Activated CD4-positive, alpha-beta T cell treated with anti-CD3 and anti-CD28 coated beads, Interleukin-10, Interleukin-2, amounts not matched to agents 100 ng/mL and 50 ng/mL, durations not matched to agents 16 hours and 8 hours (primary cell): Measurements from ENCODE around the gene GNG12.
"Not testable (repeated sequence)": the region's sequence is repeated elsewhere in the genome, so short reads cannot be mapped to it uniquely, and the experiment has no call there.

ENCODE experiments used
- DNase-seq: peaks from one replicate; pipeline ENCODE4 v3.0.0-alpha.2; 2020

GNG12 gene

GRCh38 chr1:67749263-67749843 is 83.9 kb downstream of the GNG12 start:
- no peak for DNase-seq

DNA sequence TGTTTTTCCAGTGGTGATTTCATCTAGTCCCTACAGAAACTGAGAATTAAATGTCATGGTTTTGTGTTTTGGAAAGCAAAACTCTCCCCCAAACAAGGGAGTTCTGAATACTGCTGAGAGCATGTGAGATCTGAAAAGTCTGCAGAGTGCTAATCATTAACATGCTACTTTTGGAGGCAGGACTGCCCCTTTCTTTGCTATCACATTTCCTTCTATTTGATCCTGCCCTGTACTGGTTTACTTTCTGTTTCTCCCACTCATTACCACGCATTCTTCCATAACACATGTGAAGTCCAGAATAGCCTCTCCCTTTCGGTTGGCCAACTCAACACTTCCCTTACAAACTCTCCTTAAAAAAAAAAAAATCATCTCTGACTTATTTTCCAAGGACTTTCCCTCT is 84.6 kb downstream of the GNG12 start:
- no peak for DNase-seq

GRCh38 chr1:67747671-67748546 is 85.4 kb downstream of the GNG12 start:
- DNase-seq = no peak

DNA sequence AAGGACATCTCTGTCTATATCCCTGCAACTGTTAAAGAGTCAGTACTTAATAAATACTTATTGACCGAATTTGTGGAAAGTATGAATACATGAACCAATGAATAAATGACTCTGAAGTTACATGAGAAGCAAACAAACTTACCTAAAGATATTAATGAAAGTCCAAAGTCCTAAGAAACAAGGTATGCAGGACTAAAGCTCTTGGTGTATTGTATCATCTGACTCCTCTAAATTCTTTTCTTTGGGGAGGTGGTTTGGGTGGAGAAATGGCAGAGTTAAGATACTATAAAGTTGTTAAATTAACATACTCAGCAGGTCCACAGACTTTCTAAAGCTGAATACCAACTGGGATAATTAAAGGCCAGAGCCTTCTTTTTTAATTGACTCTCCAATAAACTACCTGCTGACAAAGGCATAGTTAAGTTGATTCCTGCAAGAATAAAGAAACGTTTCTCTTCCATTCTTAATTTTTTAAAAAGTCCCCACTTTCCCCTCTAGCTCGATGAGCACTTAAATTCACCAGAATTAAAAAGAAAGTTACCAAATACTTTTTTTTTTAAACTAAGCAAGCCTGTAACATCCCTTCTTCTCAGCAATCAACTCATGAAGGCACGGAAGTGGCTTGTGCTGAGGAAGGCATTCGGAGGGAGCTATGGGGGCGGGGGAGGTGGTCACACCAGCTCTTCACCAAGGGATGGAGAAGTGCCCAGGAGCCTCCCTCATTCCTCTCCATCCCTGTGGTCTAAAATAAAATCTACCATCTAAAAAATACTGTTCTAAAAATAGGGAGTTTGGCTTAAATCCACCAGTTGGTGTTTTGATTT is 87.2 kb downstream of the GNG12 start:
- DNase-seq = no peak

GRCh38 chr1:67743072-67743725 is 90.1 kb downstream of the GNG12 start:
- no peak for DNase-seq

DNA sequence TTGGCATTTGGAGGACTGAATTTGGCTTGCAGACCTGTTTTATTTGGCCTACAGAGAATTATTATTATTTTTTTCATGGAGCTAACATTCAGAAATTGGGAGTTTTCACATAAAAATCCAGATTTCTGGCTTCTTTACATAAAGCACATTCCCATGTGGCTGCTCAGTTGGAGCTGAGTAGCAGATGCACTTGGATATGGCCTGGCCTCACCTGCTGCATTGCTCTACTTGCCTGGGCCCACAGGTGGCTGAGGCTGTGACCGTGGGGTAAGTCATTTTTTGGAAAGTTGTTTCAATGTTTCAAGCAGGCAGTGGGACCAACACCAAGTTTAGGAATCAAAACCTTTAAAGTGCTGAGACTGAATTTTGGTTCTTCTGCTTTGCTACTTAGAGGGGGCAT is 91.5 kb downstream of the GNG12 start:
- no peak for DNase-seq

GRCh38 chr1:67741121-67741520 is 92.1 kb downstream of the GNG12 start:
- DNase-seq = no peak

DNA sequence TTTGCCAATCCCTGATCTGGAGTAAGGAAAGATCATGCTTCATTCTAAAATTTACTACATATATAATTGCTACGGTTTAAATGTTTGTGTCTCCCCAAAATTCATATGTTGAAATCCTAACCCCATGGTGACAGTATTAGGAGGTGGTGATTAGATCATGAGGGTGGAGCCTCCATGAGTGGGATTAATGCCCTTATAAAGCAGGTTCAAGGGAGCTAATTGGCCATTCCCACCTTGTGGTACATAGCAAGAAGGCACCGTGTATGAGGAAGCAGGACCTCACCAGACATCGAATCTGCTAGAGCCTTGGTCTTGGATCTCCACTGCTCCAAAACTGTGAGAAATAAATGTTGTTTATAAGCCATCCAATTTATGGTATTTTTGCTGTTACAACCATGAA is 92.7 kb downstream of the GNG12 start:
- DNase-seq = no peak

DNA sequence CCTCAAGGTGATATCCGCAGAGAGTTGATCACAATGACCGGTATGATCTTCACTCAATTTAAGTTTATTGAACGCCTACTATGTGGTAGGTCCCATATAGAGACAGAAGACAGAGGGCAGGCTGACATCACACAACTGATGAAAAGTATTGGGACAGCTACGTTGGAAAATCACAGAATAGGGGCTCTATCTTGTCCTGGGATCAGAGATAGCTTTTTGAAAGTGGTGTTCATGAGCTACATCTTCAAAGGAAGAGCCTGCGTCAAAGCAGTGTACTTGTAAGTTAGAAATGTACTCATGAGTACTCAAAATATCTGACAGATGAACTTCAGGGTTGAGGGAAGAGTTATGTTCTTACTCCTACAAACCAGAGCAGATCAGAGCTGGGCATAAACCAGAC is 93.9 kb downstream of the GNG12 start:
- no peak for DNase-seq

GRCh38 chr1:67738401-67738800 is 94.9 kb downstream of the GNG12 start:
- DNase-seq = no peak

- DNase-seq = no peak
These were observed 95.4 kb downstream of the GNG12 start for GRCh38 chr1:67737875-67738274.

DNA sequence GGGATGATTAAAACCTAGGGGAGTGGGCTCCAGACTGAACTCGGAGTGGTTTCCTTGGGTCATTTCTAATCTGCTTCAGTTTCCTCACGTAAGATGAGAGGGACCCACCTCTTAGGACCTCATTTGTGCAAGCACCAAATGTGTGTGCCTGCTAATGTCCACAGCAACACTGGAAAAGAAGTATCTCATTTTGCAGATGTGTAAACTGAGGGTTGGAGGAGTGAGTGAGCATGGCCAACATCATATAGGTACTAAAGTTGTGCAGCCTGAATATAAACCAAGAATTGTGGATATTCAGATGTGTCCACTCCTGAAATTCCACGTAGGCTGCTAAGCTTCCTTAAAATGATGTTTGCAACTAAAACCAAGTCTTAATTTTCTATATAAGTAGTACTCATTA is 96.5 kb downstream of the GNG12 start:
- DNase-seq = no peak

GRCh38 chr1:67735806-67736627 is 97.2 kb downstream of the GNG12 start:
- peak; percentile 53 for DNase-seq

GRCh38 chr1:67735206-67735605 is 98.1 kb downstream of the GNG12 start:
- no peak for DNase-seq

DNA sequence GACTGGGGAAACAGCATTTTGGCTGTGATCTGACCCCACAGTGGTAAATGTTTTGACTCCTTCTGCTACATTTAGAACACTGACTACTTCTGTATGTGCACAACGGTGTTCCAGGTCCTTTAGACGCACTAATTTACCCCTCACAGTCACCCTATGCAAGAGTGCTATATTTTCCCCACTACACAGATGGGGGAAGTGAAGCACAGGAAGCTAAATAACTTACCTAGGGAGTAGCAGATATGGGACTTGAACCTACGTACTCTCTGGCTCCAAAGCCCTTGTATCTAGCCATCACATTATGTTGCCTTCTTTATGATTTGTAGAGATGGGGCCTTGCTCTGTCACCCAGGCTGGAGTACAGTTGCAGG is 99.0 kb downstream of the GNG12 start:
- DNase-seq = no peak

- DNase-seq = no peak
These were observed 99.5 kb downstream of the GNG12 start for GRCh38 chr1:67733681-67734322.

- no peak for DNase-seq
These were observed 100.5 kb downstream of the GNG12 start for GRCh38 chr1:67732750-67733151.

DNA sequence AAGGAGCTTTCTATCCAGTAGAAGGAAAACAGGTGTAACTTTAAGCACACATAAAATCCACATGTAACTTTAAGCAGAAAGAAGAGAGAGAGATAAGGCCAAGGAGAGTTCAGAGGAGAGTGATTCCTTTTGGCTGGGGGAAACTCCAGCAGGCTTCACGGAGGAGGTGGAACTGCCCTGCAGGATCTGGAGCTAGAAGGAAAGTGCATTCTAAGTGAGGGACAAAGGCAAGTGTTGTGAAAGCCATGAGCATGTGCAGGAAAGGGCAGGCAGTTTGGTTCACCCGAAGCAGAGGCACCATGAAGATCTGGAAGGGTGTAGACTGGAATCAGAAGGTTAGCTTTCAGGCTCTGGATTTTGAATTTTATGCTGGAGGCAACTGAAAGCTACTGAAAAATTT is 101.9 kb downstream of the GNG12 start:
- DNase-seq = no peak

DNA sequence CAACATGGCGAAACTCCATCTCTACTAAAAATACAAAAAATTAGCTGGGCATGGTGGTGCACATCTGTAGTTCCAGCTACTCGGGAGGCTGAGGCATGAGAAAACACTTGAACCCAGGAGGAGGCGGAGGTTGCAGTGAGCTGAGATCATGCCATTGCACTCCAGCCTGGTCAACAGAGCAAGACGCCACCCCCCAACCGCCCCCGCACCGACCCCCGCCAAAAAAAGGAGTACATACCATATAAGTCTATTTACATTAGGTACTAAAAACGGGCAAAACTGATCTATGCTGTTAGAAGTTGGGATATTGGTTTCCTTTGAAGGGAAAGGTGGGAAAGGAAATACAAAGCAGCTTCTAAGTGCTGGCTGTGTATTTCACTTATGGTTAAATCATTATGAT is 103.0 kb downstream of the GNG12 start:
- not testable (repeated sequence) for DNase-seq

GRCh38 chr1:67729872-67730271 is 103.4 kb downstream of the GNG12 start:
- DNase-seq = peak; percentile 42

- peak; percentile 27 for DNase-seq
These were observed 107.0 kb downstream of the GNG12 start for GRCh38 chr1:67726224-67726623.
